GM10248 (cell line): ENCODE measurements around the gene ARMC2.

Source experiments
- CTCF ChIA-PET: fragments of 300-600 bp; sonication (Branson Sonifier 250); formaldehyde crosslinking; extraction: SDS; loops from one replicate; lab custom pipeline; 2021; ENCODE audit warnings: antibody characterized with exemption; lab: Yijun Ruan, JAX
- POLR2A ChIA-PET: fragments of 350-650 bp; sonication (Branson Sonifier 250); formaldehyde crosslinking; extraction: SDS; loops from one replicate; lab custom pipeline; 2020; ENCODE audit warnings: antibody characterized with exemption; lab: Yijun Ruan, JAX
- DNase-seq: peaks from one replicate; pipeline ENCODE4 v3.0.0; 2012; ENCODE audit errors: extremely low spot score
- TF ChIP-seq, protein P1 (sequence below): IDR thresholded peaks from 2 replicates; pipeline ENCODE4 v1.5.1; 2012; ENCODE audit warnings: mild to moderate bottlenecking, low read depth; ENCODE audit errors: extremely low read depth, missing control alignments, control extremely low read depth

ARMC2 gene

GRCh38 chr6:108845145-108845544 is 3.1 kb upstream of the ARMC2 start:
- TF ChIP-seq, protein P1, sequence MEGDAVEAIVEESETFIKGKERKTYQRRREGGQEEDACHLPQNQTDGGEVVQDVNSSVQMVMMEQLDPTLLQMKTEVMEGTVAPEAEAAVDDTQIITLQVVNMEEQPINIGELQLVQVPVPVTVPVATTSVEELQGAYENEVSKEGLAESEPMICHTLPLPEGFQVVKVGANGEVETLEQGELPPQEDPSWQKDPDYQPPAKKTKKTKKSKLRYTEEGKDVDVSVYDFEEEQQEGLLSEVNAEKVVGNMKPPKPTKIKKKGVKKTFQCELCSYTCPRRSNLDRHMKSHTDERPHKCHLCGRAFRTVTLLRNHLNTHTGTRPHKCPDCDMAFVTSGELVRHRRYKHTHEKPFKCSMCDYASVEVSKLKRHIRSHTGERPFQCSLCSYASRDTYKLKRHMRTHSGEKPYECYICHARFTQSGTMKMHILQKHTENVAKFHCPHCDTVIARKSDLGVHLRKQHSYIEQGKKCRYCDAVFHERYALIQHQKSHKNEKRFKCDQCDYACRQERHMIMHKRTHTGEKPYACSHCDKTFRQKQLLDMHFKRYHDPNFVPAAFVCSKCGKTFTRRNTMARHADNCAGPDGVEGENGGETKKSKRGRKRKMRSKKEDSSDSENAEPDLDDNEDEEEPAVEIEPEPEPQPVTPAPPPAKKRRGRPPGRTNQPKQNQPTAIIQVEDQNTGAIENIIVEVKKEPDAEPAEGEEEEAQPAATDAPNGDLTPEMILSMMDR, result no peak
- ChIA-PET CTCF (interaction anchor here (1.8 to 3.5 kb wide), 3 partner anchors 9 to 303 kb away, joined by 4 to 17 read pairs (median 13); no protein-coding TSS in a partner anchor), POLR2A (no interaction called here)
- no peak for DNase-seq

DNA sequence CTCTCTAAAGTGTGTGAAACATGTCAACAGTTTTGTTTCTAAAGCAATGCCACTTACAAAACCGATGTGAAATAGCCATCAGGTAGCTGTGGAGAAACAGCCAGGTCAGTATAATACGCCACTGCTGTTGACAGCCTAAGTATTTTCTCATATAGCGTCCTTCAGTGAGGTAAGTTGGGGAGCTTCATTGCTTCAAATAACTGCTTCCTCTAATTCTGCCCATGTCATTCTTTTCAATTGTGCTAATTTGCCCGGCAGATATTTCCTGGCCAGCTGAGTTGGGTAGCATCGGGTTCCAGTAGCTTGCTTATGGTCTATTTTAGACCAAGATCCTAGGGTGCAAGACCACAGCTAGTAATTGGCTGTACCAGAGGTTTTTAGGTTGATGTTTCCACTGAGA is 2.1 kb upstream of the ARMC2 start:
- TF ChIP-seq, protein P1, result no peak
- ChIA-PET POLR2A (no interaction called here), CTCF (interaction anchor here (0.6 to 3.5 kb wide), 6 partner anchors 10 to 1363 kb away, joined by 3 to 17 read pairs (median 7); no protein-coding TSS in a partner anchor)
- no peak for DNase-seq

DNA sequence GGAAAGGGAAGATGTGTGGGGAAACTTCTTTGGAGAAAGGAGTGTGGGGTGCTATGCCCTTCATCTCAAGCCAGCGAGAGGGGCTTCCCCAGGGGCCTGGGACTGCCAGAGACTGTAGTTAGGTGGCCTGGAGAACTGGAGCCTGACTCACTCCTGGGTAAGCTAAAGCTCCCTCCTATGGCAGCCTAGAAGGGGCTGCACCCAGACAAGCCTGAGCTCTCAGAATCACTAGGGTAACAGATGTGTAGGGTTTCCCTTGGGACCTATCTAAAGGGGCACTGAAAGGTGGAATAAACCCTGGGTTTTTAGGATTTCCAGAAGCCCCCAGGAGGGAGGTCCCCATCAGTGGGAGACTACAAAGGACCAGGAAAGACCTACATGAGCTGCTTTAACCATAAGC is 1.6 kb upstream of the ARMC2 start:
- TF ChIP-seq, protein P1, result no peak
- DNase-seq, result no peak
- ChIA-PET POLR2A (no interaction called here), CTCF (interaction anchor here (1.0 to 3.5 kb wide), 5 partner anchors 10 to 305 kb away, joined by 4 to 17 read pairs (median 10); no protein-coding TSS in a partner anchor)

GRCh38 chr6:108847738-108848115 is 495 bp upstream of the ARMC2 start:
- POLR2A ChIA-PET, result no interaction called here
- CTCF ChIA-PET, result interaction anchor here (0.9 to 2.8 kb wide), 5 partner anchors 9 to 306 kb away, joined by 3 to 10 read pairs (median 5); no protein-coding TSS in a partner anchor

DNA sequence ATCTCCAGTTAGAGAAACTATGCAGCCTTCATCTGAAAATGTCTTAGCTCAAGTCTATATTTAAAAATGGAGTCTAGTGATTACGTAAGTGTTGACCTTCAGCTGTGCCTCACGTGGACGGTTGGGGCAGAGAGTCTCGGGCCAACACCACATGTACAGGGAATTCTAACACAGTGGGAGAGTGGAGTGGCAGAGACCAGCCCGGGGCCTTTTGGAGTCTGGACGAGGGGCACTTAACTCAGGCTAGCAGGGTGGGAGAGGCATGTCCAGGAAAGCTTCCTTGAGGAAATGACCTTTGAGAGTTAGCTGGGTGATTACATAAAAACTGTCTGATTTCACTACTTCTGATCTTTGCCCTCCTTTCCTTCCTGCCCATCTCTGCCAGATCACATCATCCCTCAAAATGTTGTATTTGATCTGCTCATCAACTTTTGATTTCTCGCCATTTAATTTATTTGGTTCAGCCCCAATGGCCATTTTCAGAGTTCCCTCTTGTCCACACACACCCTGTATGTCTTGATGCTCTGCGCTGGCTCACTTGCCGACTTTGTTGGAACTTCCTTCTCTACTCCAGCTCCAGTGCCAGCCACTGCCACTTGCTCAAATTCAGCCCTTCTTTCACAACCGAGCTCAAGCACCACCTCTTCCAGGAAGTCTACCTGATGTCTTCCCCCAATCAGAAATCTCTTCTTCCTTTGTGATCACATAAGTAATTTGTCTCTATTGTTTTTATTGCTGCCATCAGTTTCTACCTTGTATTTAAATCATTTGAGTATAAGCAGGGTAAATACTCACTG is 2.6 kb downstream of the ARMC2 start:
- CTCF ChIA-PET, result no interaction called here
- TF ChIP-seq, protein P1, result no peak
- POLR2A ChIA-PET, result no interaction called here
- no peak for DNase-seq

More at GRCh38 chr6:108847738-108848115, 495 bp upstream of the ARMC2 start:
- no peak for DNase-seq
- TF ChIP-seq, protein P1, result no peak

DNA sequence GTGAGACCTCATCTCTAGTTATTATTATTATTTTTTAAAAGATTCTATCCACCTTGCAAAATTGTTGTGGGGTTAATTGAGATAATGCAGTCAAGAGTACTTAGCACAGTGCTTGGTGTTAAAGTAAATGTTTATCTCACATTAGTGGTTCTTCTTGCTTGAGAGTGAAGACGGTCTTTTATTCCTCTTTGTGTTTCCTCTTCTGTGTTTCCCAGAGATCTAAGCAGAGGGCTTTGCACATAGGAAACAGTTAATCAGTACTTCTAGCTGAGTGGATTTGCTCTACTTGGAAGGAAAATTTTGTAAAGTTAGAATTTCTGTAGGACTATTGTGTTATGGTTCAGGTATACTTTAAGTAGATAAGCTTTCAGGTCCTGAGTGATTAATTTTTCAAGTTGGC is 3.5 kb downstream of the ARMC2 start:
- CTCF ChIA-PET, result no interaction called here
- TF ChIP-seq, protein P1, result no peak
- POLR2A ChIA-PET, result no interaction called here
- DNase-seq, result no peak
